Urinary bladder (tissue), 4 donors: ENCODE data around the gene OSBPL6. TPM values are rescaled to one million over a fixed set of nuclear protein-coding genes. Genes with fewer than 3 reads are reported as not detected.

Source experiments
- DNase-seq: peaks from one replicate; pipeline ENCODE4 v3.0.0-alpha.2; 2015; ENCODE audit errors: extremely low spot score
- H3K27ac ChIP-seq: one replicate; pipeline ENCODE4 v1.5.1; 2013; ENCODE audit warnings: low read depth, mild to moderate bottlenecking, moderate library complexity
- H3K36me3 ChIP-seq: one replicate; pipeline ENCODE4 v1.6.1; 2013; ENCODE audit warnings: mild to moderate bottlenecking, moderate library complexity; ENCODE audit not compliant: insufficient read depth
- H3K4me1 ChIP-seq: one replicate; pipeline ENCODE4 v1.6.1; 2013; ENCODE audit warnings: mild to moderate bottlenecking, moderate library complexity; ENCODE audit not compliant: insufficient read depth
- H3K4me3 ChIP-seq: one replicate; pipeline ENCODE4 v1.5.1; 2013; ENCODE audit warnings: low read depth, low read length
- WGBS: extraction: QIAGEN DNeasy Blood & Tissue Kit; methylation state at CpG from one replicate; pipeline ENCODE4 v1.1.7; 2013; 5-methylcytosine and 5-hydroxymethylcytosine counted together
- polyA plus RNA-seq: library from polyadenylated mRNA; stranded (reverse); fragments of 200-250 nt; gene quantifications from one replicate; pipeline ENCODE4 v1.2.3, GENCODE V29; 2013
- total RNA-seq: library from RNA; depleted of rRNA; stranded (reverse); fragments of >200 nt; gene quantifications from one replicate; pipeline ENCODE4 v1.2.3, GENCODE V29; 2014
- donor health status: healthy with polysubstance abuse.
- donor health status: healthy.

The OSBPL6 gene
- total and polyA plus RNA-seq, 2 donors = 1.4 to 1.9 TPM

DNA sequence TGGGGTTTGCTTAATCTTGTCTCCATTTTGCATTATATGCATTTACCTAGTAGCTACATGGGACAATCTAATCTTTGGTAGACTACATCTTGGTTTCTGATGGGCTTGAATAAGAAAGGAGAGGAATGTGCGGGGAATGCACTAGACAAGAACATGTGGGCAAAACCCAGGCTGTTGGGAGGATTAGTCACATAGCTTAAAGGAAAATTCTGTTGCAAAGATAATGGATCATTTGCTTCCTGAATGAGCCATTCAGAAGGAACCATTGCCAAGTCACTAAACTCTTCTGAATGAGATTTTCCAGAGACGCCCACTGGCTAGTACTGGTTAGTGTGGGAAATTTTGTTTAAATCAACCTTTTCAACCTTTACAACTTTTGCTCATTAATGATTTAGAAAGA, 84.8 kb downstream of the OSBPL6 start:
- Histone ChIP-seq H3K4me1 (no peaks in the 10 kb centered on the region), H3K4me3 (no peak overlapping the region), H3K27ac (no peak overlapping the region), H3K36me3 (no peaks in the 10 kb centered on the region)
- 72% methylated on average over 2 of the region's 2 CpGs for WGBS
- no peak for DNase-seq

DNA sequence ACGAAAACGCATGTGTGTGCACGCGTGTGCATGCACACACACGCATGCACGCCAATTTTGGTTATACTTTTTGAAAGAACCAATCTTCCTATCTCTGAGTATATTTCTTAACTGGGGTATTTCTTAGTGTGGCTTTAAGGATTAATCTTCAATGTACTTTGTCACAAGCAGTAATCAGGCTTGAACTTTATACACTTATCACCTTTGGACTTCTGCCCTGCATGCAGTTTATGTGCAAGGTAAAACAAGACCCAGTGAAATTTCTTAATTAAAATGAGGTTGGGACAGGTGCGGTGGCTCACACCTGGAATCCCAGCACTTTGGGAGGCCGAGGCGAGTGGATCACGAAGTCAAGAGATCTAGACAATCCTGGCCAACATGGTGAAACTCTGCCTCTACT, 85.3 kb downstream of the OSBPL6 start:
- H3K27ac ChIP-seq = no peak overlapping the region
- H3K4me3 ChIP-seq = no peak overlapping the region
- DNase-seq = no peak
- H3K4me1 ChIP-seq = no peaks in the 10 kb centered on the region
- WGBS = 95% methylated on average over 10 of the region's 10 CpGs
- H3K36me3 ChIP-seq = no peaks in the 10 kb centered on the region

DNA sequence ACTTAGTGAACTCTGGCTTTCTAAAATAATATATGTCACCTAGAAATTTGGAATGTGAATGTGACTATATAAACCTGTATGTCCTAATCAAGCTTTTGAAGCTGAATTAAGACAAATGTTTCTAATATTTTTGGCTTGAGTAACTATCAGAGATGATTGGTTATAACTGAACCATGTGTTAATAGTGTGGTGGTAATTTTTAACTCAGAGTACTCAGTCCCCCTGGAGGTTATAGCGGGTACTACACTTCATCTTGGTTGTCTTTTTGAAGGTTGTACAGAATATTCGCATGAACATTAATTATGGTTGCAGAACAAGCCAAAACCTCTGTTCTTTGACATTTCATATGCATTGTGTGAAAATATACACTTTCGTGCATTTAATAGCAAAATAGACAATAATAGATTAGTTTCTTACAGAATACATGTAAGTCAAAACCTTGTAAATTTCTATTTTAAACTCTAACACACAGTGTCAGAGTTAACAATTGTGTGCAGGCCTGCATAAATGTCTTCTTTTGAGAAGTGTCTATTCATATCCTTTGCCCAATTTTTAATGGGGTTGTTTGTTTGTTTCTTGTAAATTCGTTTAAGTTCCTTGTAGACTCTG, 86.0 kb downstream of the OSBPL6 start:
- Histone ChIP-seq H3K4me3 (no peak overlapping the region), H3K27ac (no peak overlapping the region), H3K36me3 (no peaks in the 10 kb centered on the region), H3K4me1 (no peaks in the 10 kb centered on the region)
- DNase-seq = no peak
- 48% methylated on average over 4 of the region's 4 CpGs for WGBS

DNA sequence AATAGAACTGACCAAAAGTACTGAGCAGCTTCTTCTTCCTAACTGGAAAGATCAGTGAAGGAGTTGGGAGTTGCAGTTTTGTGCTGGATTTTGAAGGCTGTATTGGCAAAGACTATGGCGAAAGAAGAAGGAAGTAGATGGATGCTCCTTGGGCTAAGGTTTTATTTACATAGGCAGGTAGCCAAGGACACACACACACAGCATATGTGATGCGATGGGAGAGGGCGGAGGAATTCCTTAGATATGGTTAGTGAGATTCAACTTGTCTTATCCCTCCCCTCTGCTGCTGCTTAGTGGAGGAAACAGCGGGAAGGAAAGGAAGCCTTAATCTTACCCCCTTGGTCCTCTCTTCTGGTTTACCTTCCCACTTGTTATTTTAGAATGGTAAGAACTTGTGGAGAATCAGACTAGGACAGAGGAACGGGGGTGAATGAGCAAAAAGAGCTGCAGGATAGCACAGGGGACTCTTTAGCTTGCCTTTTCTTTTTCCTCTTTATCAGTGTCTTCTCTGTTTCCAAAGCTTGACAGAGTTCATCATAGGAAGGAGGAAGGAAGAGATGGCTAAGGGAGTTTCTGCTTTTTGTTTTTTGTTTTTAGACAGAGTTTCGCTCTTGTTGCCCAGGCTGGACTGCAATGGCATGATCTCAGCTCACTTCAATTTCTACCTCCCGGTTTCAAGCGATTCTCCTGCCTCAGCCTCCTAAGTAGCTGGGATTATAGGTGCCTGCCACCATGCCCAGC, 87.9 kb downstream of the OSBPL6 start:
- no peaks in the 10 kb centered on the region for H3K36me3 ChIP-seq
- H3K4me1 ChIP-seq = no peaks in the 10 kb centered on the region
- no peak overlapping the region for H3K27ac ChIP-seq
- WGBS = 51% methylated on average over 8 of the region's 8 CpGs
- H3K4me3 ChIP-seq = no peak overlapping the region
- no peak for DNase-seq

DNA sequence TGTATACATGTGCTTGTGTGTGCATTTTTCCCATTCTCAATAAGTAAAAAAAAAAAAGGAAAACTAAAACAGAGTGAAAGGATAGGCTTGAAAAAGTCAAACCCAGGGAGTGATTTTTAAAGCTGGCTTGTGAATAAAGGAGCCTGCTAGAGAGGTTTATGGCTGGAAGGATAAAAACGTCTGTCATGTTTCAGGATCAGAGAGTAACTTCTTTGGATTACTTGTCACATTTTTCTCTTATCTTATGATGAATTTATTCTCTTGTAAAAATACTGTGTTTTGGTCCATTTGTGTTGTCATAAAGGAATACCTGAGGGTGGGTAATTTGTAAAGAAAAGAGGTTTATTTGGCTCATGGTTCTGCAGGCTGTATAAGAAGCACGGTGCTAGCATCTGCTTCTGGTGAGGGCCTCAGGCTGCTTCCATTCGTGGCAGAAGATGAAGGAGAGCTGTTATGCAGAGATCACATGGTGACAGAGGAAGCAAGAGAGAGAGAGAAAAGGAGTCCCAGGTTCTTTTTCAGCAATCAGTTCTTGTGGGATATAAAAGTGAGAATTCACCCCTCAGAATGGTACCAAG, 89.1 kb downstream of the OSBPL6 start:
- DNase-seq = no peak
- Histone ChIP-seq H3K4me1 (no peaks in the 10 kb centered on the region), H3K36me3 (no peaks in the 10 kb centered on the region), H3K27ac (no peak overlapping the region), H3K4me3 (no peak overlapping the region)
- 65% methylated on average over 3 of the region's 3 CpGs for WGBS

DNA sequence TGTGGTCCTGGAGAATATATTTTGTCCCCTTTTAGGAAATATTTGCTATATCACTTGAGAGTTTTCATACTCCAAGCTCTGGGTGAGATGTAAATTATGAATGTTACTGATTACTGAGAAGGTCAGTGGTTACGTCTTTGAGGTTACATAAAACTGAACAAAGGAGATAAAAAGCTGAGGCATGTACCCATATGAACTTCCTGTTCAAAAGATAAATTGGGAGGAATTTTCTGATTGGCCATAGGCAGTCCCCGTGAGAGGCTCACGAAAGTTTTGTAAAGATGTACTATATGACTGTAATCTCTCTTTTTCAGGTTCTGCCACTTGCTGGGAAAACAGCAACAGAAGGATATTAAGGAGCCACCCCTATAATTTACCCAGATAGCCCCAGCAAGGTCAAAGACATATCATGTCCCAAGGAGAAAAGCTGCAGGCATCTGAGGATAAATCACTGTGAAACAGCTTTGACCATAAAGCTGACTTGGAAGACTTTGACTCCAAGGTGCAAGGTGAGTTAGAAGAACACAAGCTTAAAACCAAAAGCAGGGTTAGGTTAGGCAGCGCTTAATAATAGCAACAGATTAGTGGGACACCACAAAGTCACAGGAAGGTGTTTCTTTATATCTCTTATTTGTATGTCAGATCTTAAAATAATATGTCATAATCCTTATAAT, 90.4 kb downstream of the OSBPL6 start:
- no peak overlapping the region for H3K27ac ChIP-seq
- no peaks in the 10 kb centered on the region for H3K36me3 ChIP-seq
- 86% methylated on average over 4 of the region's 4 CpGs for WGBS
- DNase-seq = no peak
- H3K4me1 ChIP-seq = no peaks in the 10 kb centered on the region
- H3K4me3 ChIP-seq = no peak overlapping the region

DNA sequence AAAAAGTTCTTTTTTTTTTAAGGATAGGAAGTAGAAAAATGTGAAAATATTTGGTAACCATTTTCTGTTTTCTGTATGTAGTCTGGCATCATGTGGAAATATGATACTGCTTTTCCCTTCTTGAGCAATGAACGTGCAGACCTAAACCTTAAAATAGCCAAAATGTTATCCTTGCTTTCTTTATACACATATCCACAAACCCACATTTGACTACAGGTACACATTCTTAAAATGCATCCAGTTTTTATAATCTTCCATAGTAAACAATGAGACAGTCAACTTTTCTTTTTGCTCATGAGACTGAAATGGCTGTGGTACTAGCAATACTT, 90.9 kb downstream of the OSBPL6 start:
- Histone ChIP-seq H3K36me3 (no peaks in the 10 kb centered on the region), H3K27ac (no peak overlapping the region), H3K4me3 (no peak overlapping the region), H3K4me1 (no peaks in the 10 kb centered on the region)
- 74% methylated on average over 1 of the region's 1 CpG for WGBS
- no peak for DNase-seq

DNA sequence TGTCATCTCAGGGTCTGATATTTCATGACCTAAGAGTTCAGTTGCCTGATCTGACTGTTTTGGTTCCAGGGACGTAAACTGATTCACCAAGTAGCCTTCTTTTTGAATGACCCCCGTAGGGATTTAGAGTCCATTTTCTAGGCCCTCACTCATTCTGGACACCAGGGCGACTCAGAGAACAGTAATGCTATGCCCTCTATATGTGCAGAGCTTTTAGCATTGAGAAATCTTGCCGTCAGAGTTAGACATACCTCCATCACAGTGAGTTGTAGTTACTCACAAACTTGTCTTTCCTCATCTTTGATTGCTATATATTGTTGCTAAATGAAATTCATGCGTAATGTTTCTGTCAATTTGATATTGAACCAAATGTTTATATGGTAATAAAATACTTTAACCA, 92.3 kb downstream of the OSBPL6 start:
- DNase-seq = no peak
- Histone ChIP-seq H3K27ac (no peak overlapping the region), H3K36me3 (no peaks in the 10 kb centered on the region), H3K4me1 (no peaks in the 10 kb centered on the region), H3K4me3 (no peak overlapping the region)
- WGBS = 69% methylated on average over 5 of the region's 5 CpGs

DNA sequence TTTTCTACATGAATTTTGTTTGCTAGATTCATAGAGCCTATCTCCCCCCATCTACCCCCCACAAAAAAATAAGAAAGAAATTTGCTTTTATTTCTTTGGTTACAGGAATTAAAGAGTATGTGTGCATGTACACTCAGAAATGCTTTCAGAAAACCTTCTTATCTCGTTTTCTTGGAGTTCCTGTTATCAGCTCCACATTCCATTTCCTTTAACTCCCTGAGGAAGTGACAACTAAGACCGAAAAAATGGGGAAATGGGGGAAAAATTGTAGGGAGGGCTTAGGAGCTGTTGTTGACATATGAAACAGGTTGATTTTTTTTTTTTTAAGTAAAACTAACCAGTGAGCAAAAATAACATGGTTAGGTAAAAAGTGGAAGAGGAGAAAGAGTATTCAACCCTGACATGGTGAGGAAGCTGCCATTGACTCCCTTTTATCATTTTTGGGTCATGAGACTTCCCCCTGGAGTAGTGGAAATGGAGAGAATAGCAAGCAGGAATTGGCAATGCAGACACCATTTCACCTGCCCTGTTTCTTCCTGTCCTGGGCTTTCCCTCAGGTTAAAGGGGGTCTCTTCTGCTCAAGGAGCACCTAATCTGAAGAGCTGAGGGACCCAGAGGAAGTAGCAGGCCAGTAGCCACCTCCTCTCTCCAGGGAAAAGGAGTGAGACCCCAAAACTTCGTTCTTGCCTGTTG, 93.5 kb downstream of the OSBPL6 start:
- 41% methylated on average over 3 of the region's 3 CpGs for WGBS
- no peak for DNase-seq
- Histone ChIP-seq H3K36me3 (no peaks in the 10 kb centered on the region), H3K4me3 (no peak overlapping the region), H3K4me1 (no peaks in the 10 kb centered on the region), H3K27ac (no peak overlapping the region)

DNA sequence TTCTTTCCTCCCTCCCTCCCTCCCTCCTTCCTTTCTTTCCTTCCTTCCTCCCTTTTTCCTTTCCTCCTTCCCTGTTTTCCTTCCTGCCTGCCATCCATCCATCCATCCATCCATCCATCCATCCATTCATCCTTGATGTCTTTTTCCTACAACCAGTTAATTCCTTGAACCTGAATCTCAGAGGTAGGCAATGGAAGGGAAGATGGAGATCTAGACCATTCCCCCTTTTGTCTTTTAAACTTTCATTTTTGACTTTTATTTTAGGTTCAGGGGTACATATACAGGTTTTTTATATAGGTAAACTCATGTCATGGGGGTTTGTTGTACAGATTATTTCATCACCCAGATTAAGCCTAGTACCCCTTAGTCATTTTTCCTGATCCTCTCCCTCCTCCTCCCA, 97.4 kb downstream of the OSBPL6 start:
- DNase-seq = no peak
- Histone ChIP-seq H3K36me3 (no peaks in the 10 kb centered on the region), H3K27ac (no peak overlapping the region), H3K4me1 (no peaks in the 10 kb centered on the region), H3K4me3 (no peak overlapping the region)

DNA sequence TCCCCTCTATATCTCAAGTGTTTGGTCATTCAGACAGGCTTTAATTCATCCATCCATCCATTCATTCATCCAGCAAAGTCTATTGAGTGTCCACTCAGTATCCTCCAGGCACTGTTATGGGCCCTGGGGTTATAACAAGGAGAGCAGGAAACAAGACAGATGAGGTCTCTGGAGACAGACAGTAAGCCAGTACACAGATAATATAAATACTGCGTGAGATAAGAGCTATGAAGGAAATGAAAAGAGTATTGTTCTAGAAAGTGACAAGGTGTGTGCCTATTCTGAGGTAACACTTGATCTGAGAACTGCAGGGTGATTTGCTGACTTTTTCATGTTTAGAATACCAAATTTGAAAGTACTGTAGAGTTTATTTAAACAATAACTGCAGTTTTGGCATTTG, 98.3 kb downstream of the OSBPL6 start:
- Histone ChIP-seq H3K36me3 (no peaks in the 10 kb centered on the region), H3K4me1 (no peaks in the 10 kb centered on the region), H3K27ac (no peak overlapping the region), H3K4me3 (no peak overlapping the region)
- DNase-seq = no peak
- WGBS = 38% methylated on average over 1 of the region's 1 CpG

DNA sequence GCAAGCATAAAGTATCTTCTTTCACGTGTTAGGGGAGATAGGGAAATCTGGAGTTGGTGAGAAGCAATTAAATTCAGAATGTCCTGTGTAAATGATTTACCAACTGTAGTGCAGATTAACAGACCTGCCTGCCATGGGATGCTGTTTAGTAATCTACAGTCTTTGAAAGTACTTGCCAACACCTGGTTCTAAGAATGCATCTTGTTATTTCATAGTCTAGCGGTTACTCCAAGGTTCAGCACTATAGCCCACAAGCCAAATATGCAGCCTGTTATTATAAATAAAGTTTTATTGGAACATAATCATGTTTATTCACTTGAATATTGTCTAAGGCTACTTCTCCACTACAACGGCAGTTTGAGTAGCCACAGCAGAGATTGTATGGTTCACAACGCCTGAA, 100.8 kb downstream of the OSBPL6 start:
- no peak for DNase-seq
- no peaks in the 10 kb centered on the region for H3K36me3 ChIP-seq
- H3K4me1 ChIP-seq = no peaks in the 10 kb centered on the region
- no peak overlapping the region for H3K4me3 ChIP-seq
- H3K27ac ChIP-seq = no peak overlapping the region
- 80% methylated on average over 4 of the region's 4 CpGs for WGBS

DNA sequence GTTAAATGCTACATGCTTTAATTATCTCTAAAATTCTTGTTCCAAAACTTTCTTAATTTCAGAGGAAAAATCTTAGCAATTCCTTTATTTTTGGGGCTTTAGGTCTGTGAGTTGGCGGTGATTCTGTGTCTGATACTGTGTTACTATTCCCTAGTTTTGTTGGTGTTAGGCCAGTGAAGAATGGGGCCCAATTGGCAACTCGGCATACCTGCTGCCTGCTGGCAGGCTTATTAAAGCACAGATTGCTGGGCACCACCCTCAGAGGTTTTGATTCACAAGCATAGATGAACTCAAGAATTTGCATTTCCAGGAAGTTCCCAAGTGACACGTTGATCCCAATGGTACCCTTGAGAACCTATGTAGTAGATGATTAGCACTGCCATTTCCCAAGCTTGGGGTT, 101.6 kb downstream of the OSBPL6 start:
- 87% methylated on average over 3 of the region's 3 CpGs for WGBS
- no peak overlapping the region for H3K4me3 ChIP-seq
- H3K36me3 ChIP-seq = no peaks in the 10 kb centered on the region
- no peak for DNase-seq
- H3K4me1 ChIP-seq = no peaks in the 10 kb centered on the region
- H3K27ac ChIP-seq = no peak overlapping the region
